ENCODE data around the gene RECK. TPM values are rescaled to one million over a fixed set of nuclear protein-coding genes. Genes with fewer than 3 reads are reported as not detected.

Gene RECK
- total RNA-seq, 1 donor from 2014 or later = 48.2 TPM

DNA sequence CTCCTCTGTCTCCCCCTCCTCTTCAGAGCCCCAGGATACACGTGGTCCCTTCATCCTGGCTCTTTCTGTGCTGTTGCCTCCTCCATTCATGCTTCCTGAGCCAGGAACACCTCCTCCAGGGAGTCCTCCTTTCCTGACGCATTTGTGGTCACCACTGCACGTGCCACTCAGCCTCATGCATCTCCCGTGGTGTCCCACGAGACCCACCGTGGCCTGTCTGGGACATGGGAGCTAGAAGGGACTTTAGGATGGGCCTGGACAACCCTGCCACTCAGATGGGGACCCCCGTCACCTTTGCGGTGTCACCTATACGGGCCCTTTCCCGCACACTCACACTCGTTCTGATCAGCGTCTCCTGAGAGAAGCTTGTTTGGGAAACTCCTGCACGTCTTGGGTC is 106.5 kb downstream of the RECK start:
- peaks cover 22% of the 10 kb centered on the region for H3K36me3 Mint-ChIP-seq (ENCODE audit: low read depth, unreplicated experiment)
- peaks cover 5% of the 10 kb centered on the region for H3K9me3 Mint-ChIP-seq (ENCODE audit: unreplicated experiment)
- no peak overlapping the region for H3K27ac Mint-ChIP-seq (ENCODE audit: unreplicated experiment)
- H3K27me3 Mint-ChIP-seq (ENCODE audit: unreplicated experiment) = peaks cover 19% of the 10 kb centered on the region
- DNase-seq (ENCODE audit: low spot score) = no peak
- H3K4me1 Mint-ChIP-seq (ENCODE audit: unreplicated experiment) = peaks cover 7% of the 10 kb centered on the region
- TF ChIP-seq, protein P1, sequence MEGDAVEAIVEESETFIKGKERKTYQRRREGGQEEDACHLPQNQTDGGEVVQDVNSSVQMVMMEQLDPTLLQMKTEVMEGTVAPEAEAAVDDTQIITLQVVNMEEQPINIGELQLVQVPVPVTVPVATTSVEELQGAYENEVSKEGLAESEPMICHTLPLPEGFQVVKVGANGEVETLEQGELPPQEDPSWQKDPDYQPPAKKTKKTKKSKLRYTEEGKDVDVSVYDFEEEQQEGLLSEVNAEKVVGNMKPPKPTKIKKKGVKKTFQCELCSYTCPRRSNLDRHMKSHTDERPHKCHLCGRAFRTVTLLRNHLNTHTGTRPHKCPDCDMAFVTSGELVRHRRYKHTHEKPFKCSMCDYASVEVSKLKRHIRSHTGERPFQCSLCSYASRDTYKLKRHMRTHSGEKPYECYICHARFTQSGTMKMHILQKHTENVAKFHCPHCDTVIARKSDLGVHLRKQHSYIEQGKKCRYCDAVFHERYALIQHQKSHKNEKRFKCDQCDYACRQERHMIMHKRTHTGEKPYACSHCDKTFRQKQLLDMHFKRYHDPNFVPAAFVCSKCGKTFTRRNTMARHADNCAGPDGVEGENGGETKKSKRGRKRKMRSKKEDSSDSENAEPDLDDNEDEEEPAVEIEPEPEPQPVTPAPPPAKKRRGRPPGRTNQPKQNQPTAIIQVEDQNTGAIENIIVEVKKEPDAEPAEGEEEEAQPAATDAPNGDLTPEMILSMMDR (IDR thresholded peaks at IDR 0.05; ENCODE audit: unreplicated experiment) = no peak
- no peak overlapping the region for H3K4me3 Mint-ChIP-seq (ENCODE audit: unreplicated experiment)

- TF ChIP-seq, protein P1 (IDR thresholded peaks at IDR 0.05; ENCODE audit: unreplicated experiment) = no peak
- peaks cover 22% of the 10 kb centered on the region for H3K36me3 Mint-ChIP-seq (ENCODE audit: low read depth, unreplicated experiment)
- H3K27ac Mint-ChIP-seq (ENCODE audit: unreplicated experiment) = no peak overlapping the region
- peak overlapping the region; percentile 21 for H3K4me3 Mint-ChIP-seq (ENCODE audit: unreplicated experiment)
- peaks cover 16% of the 10 kb centered on the region for H3K27me3 Mint-ChIP-seq (ENCODE audit: unreplicated experiment)
- H3K9me3 Mint-ChIP-seq (ENCODE audit: unreplicated experiment) = peaks cover 5% of the 10 kb centered on the region
- no peak for DNase-seq (ENCODE audit: low spot score)
- peaks cover 7% of the 10 kb centered on the region for H3K4me1 Mint-ChIP-seq (ENCODE audit: unreplicated experiment)
Observed at GRCh38 chr9:36144309-36145232, 107.9 kb downstream of the RECK start.

DNA sequence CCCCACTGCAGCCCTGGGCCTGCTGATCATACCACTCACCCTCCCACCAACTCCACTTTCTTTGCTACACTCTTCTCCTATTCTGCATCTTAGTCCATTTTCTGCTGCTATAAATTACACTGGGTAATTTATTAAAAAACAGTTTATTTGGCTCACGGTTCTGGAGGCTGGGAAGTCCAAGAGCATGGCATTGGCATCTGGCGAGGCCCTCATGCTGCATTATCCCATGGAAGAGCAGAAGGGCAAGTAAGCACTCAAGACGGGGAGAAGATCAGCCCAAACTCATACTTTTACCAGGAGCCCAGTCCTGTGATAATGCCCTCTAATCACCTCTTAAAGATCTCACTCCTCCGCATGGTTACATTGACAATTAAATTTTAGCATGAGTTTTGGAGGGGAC is 109.3 kb downstream of the RECK start:
- no peak overlapping the region for H3K27ac Mint-ChIP-seq (ENCODE audit: unreplicated experiment)
- peaks cover 22% of the 10 kb centered on the region for H3K36me3 Mint-ChIP-seq (ENCODE audit: low read depth, unreplicated experiment)
- H3K4me3 Mint-ChIP-seq (ENCODE audit: unreplicated experiment) = peak overlapping the region; percentile 34
- peaks cover 5% of the 10 kb centered on the region for H3K9me3 Mint-ChIP-seq (ENCODE audit: unreplicated experiment)
- H3K4me1 Mint-ChIP-seq (ENCODE audit: unreplicated experiment) = peaks cover 8% of the 10 kb centered on the region
- DNase-seq (ENCODE audit: low spot score) = no peak
- TF ChIP-seq, protein P1 (IDR thresholded peaks at IDR 0.05; ENCODE audit: unreplicated experiment) = no peak
- peaks cover 15% of the 10 kb centered on the region for H3K27me3 Mint-ChIP-seq (ENCODE audit: unreplicated experiment)

DNA sequence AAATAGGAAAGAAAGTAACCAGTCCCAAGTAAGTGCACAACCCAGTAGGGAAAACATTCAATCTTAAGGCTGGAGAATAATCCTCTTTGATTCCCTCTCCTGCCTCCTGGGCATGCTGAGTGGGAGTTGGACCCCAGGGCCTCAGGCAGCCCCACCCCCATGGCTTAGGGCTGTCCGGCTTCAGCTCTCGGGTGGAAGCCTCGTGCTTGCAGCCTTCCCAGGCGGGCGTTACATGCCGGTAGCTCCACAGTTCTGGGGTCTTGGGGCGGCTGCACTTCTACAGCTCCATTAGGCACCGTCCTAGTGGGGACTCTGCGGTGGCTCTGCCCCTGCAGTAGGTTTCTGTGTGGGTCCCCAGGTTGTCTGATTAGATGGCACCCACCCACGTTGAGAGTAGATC is 109.9 kb downstream of the RECK start:
- TF ChIP-seq, protein P1 (IDR thresholded peaks at IDR 0.05; ENCODE audit: unreplicated experiment) = no peak
- Mint-ChIP-seq H3K4me3 (ENCODE audit: unreplicated experiment) (no peak overlapping the region), H3K9me3 (ENCODE audit: unreplicated experiment) (peaks cover 5% of the 10 kb centered on the region), H3K4me1 (ENCODE audit: unreplicated experiment) (peaks cover 12% of the 10 kb centered on the region), H3K27ac (ENCODE audit: unreplicated experiment) (no peak overlapping the region), H3K27me3 (ENCODE audit: unreplicated experiment) (peaks cover 14% of the 10 kb centered on the region), H3K36me3 (ENCODE audit: low read depth, unreplicated experiment) (peaks cover 22% of the 10 kb centered on the region)
- no peak for DNase-seq (ENCODE audit: low spot score)

All from endothelial cell (in vitro differentiated cells).